Rectal smooth muscle tissue (tissue), 1 donor: ENCODE results near the gene RNF113A.
A peak's percentile ranks its signal among the peaks of the same experiment; 100 is the strongest.
"Not testable (repeated sequence)": the region's sequence is repeated elsewhere in the genome, so short reads cannot be mapped to it uniquely, and the experiment has no call there.

Experiments
- H3K27ac ChIP-seq: one replicate; pipeline ENCODE4 v1.7.0; 2013; ENCODE audit warnings: low read depth, low read length, inconsistent platforms
- H3K27me3 ChIP-seq: one replicate; pipeline ENCODE4 v1.7.0; 2013; ENCODE audit warnings: low read length; ENCODE audit not compliant: control insufficient read depth, insufficient read depth
- H3K36me3 ChIP-seq: one replicate; pipeline ENCODE4 v1.7.0; 2013; ENCODE audit warnings: low read length; ENCODE audit not compliant: control insufficient read depth, insufficient read depth
- H3K4me1 ChIP-seq: one replicate; pipeline ENCODE4 v1.7.0; 2013; ENCODE audit warnings: low read length; ENCODE audit not compliant: control insufficient read depth, insufficient read depth
- H3K4me3 ChIP-seq: one replicate; pipeline ENCODE4 v1.7.0; 2013; ENCODE audit warnings: low read length
- H3K9ac ChIP-seq: one replicate; pipeline ENCODE4 v1.7.0; 2013; ENCODE audit warnings: low read length

RNF113A gene

DNA sequence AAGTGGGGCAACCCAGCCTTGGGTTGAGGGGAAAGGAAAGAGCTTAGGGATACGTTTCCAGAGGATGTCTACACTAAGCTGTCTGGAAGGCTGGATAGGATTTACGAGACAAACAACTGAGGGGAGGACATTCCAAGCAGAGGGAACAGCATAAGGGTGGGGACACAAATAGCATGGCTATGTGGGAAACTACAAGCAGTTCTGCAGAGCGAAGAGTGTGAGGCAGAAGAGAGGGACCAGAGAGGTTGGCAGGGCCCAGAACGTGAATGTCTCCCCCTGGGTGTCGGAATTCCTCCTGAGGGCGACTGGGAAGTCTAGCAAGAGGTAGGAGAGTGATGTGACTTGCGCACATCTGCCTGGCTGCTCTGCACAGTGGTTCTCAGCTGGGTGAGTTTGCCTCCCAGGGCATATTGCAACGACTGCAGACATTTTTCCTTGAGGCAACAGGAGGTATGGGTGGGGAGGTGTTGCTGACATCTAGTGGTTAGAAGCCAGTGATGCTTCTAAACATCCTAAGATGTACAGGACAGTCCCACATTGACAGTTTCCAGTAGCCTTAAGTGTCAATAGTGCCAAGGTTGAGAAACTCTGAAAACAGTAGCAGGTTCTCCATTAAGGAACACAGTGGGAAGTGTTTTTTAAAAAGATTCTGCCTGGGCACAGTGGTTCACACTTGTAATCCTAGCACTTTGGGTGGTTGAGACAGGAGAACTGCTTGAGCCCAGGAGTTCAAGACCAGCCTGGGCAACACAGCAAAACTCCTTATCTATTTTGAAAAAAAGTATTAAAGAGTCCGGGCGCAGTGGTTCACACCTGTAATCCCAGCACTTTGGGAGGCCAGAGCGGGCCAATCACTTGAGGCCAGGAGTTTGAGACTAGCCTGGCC is 9.3 kb upstream of the RNF113A start:
- Histone ChIP-seq H3K36me3 (no peaks in the 10 kb centered on the region), H3K4me1 (no peaks in the 10 kb centered on the region), H3K9ac (no peak overlapping the region), H3K27ac (no peak overlapping the region), H3K27me3 (no peaks in the 10 kb centered on the region), H3K4me3 (no peak overlapping the region)

DNA sequence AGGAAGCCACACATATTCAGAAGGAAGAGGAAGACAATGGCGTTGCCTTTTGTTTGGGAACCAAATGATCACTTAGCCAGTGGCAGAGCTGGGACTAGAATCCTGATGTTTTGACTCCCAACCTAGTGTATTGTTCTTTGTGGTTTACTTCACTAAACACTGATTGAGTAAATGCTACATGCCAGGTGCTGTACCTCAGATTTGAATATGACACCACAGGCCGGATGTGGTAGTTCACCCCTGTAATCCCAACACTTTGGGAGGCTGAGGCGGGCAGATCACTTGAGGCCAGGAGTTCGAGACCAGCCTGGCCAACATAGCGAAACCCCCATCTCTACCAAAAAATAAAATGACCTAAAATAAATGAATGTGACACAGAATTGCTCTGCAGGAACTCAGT is 8.5 kb upstream of the RNF113A start:
- no peak overlapping the region for H3K4me3 ChIP-seq
- no peak overlapping the region for H3K9ac ChIP-seq
- H3K27me3 ChIP-seq = no peaks in the 10 kb centered on the region

DNA sequence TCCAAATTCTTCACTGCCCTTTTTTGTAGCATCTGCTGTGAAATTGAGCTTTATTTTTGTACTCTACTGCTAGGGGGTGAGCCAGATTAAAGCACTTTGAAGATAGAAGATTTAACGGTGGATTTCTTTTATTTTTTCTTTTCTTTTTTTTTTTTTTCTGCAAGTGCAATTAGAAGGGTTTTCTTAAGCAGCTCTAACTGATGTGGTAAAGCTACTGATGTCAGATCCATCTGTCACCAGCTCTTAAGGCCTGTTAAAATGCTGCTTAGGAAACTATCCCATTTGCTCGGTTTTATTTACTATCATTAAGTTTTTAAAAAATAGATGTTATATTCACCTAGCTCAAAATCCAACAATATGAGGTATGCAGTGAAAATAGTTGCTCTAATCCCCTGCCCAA is 7.2 kb upstream of the RNF113A start:
- H3K27ac ChIP-seq = no peak overlapping the region
- H3K4me1 ChIP-seq = no peaks in the 10 kb centered on the region

More for the DNA sequence above, 8.5 kb upstream of the RNF113A start:
- Histone ChIP-seq H3K27ac (no peak overlapping the region), H3K4me1 (no peaks in the 10 kb centered on the region), H3K36me3 (no peaks in the 10 kb centered on the region)

DNA sequence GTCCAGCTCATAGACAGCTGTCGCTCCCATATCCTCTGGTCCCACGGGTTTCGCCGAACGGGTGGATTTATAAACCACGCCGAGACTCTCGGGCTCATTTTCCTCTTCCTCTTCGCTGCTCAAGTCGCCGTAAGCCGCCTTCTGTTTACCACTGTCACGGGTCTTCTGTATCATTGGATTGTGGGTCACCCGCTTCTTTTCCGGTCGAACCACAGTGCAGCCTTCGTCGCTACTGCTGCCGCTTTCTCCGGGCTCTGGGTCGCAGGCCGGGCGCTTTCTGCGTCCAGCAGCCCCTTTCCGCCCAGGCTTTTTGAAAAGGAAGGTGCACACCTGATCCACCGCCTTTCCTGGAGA is 311 bp downstream of the RNF113A start:
- H3K27ac ChIP-seq = peak overlapping the region; percentile 91
- H3K36me3 ChIP-seq = no peaks in the 10 kb centered on the region
- peak overlapping the region; percentile 59 for H3K4me3 ChIP-seq
- peak overlapping the region; percentile 33 for H3K9ac ChIP-seq
- no peaks in the 10 kb centered on the region for H3K27me3 ChIP-seq
- H3K4me1 ChIP-seq = no peaks in the 10 kb centered on the region

More for the DNA sequence above, 7.2 kb upstream of the RNF113A start:
- H3K36me3 ChIP-seq = no peaks in the 10 kb centered on the region
- H3K4me3 ChIP-seq = no peak overlapping the region
- H3K9ac ChIP-seq = no peak overlapping the region
- H3K27me3 ChIP-seq = no peaks in the 10 kb centered on the region

DNA sequence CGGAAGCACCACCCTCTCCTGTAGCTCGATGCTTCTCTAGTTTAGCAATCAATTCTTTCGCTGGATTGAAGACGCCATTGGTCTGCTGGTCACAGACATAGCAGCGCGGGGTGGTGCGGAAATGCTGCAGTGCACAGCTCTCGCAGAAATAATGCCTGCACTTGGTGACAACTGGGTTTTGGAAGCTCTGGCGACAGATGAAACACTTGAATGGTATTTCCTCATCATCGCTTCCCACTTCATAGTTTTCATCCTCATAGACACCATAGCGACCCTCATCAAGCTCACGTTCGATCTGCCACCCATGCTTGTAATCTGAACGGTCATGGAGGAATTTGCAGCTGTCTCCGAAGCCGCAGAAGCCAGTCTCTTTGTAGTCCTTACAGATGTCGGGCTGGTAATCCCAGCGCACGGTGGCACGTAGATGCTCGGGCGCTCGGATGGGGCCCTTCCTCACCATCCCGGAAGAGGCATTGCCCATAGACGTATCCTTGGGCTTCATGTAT is 854 bp downstream of the RNF113A start:
- no peaks in the 10 kb centered on the region for H3K36me3 ChIP-seq
- no peaks in the 10 kb centered on the region for H3K27me3 ChIP-seq
- peak overlapping the region; percentile 59 for H3K4me3 ChIP-seq
- no peaks in the 10 kb centered on the region for H3K4me1 ChIP-seq
- H3K9ac ChIP-seq = peak overlapping the region; percentile 33
- H3K27ac ChIP-seq = peak overlapping the region; percentile 91

DNA sequence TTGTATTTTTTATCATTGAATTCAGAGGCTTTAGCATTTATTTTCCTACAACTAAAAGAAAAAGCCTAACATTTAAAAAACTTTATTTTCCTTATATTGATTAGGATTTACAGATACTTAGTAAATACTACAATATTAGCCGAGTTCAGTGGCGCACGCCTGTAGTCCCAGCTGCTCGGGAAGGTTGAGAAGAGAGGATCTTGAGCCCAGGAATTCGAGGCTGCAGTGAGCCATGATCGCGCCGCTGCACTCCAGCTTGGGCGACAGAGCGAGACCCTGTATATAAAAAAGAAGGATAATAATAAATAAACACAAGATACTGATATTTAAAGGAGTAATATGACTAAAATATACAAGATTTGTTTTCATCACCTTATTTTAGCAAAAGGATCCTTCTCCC is 18.1 kb downstream of the RNF113A start:
- H3K4me1 ChIP-seq = no peaks in the 10 kb centered on the region
- no peaks in the 10 kb centered on the region for H3K36me3 ChIP-seq
- peak overlapping the region; percentile 61 for H3K27ac ChIP-seq
- no peaks in the 10 kb centered on the region for H3K27me3 ChIP-seq
- H3K4me3 ChIP-seq = peak overlapping the region; percentile 52
- H3K9ac ChIP-seq = no peak overlapping the region

DNA sequence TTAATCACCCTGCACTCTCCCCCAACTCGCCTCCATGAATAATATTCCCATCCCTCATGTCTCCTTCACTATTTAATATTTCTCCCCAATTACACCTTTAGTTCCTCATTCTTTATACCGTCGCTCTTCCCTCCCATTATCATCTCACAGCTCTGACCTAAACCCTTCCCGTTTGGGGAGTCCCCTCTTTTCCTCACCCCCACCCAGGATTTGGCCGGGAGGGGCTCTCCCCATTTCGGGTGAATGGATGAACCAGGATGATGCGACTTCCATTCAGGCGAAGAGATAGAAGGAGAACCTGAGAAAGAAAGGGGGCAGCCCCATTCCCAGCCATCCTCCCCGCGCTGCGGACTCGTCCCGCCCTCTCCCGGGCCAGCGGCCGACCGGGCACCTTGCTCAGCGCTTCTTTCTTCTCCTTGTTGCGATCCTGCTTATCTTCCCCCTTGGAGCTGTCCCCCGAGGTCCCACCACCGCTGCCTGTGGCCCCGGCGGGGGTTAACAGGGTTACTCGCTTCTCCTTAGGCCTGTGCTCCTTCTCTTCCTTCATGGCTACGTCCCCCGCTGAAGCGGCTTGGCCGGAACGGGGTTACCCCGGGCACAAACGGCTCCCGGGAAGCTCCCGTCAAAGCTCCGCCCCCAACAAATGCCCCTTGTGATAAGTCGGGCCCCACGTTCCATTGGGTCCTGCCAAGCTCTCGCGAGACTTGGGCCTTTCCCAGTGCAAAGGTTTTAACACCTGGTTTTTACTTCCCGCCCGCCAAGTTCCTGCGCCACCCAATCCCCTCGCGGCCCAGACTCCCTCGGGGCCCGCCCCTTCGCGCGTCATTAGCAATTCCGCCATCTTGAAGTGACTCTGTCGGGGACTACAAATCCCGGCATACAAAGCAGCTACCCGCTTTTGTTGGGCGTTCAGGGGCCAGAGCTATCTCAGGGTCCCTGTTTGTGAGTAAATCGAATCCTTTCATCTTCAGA is 18.9 kb downstream of the RNF113A start, which contains the start of gene UPF3B:
TSS of gene UPF3B (minus strand) at position 582 of the 972 bp plus-strand sequence. CDS start at position 547, 35 bp downstream.
- peak within 1 kb of the TSS; percentile 77 for H3K27ac ChIP-seq
- no peaks in the 10 kb centered on the region for H3K27me3 ChIP-seq
- H3K36me3 ChIP-seq = no peaks in the 10 kb centered on the region
- no peaks in the 10 kb centered on the region for H3K4me1 ChIP-seq
- H3K9ac ChIP-seq = peak within 1 kb of the TSS; percentile 81
- H3K4me3 ChIP-seq = peak within 1 kb of the TSS; percentile 69

DNA sequence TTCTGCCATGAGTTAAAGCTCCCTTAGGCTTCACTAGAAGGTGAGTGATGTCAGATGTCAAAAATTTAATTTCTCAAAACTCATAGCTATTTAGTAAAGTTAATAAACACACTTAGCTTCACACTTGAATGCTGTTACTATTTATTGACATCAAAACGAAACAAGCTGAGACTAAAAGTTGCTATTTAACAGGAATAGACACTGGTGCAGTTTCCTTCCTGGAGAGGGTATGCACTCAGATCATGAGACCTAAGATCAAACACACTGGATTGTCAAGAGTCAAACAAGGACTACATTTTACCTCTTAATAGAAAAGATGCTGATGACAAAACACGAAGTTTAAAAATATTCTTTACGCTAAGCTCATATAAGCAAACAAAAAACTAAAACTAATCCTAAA is 37.6 kb downstream of the RNF113A start:
- Histone ChIP-seq H3K4me3 (no peak overlapping the region), H3K4me1 (no peaks in the 10 kb centered on the region), H3K9ac (no peak overlapping the region), H3K27me3 (no peaks in the 10 kb centered on the region), H3K36me3 (peaks cover 4% of the 10 kb centered on the region), H3K27ac (no peak overlapping the region)

DNA sequence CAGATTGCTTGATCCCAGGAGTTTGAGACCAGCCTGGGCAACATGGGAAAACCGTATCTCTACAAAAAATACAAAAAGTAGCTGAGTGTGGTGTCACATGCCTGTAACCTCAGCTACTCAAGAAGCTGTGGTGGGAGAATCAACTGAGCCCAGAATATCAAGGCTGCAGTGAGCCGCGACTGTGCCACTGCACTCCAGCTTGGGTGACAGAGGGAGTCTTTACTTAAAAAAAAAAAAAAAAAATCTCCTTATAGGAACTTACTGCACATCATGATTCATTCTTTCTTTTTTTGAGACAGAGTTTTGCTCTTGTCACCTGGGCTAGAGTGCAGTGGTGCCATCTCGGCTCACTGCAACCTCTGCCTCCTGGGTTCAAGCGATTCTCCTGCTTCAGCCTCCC is 43.1 kb downstream of the RNF113A start:
- Histone ChIP-seq H3K4me1 (no peaks in the 10 kb centered on the region), H3K27ac (no peak overlapping the region), H3K4me3 (no peak overlapping the region), H3K9ac (no peak overlapping the region), H3K27me3 (no peaks in the 10 kb centered on the region), H3K36me3 (no peaks in the 10 kb centered on the region)

DNA sequence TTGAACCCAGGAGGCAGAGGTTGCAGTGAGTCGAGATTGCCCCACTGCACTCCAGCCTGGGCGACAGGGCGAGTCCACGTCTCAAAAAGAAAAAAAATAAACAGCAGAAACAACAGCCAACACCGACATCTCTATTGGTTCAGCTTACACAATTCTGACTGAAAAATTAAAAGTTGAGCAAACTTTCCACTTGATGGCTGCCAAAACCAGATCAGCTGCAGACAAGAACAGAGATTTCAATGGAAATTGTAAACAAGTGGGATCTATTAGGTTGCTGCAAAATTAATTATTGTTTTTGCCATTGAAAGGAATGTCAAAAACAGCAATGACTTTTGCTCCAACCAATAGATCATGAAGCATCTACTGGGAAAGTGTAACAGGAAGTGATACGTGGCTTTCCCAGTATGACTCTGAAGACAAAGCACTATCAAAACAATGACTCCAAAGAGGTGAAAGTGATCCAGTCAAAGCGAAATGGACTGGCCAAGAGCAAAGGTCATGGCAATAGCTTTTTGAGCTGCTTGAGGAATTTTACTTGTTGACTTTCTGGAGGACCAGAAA is 45.1 kb downstream of the RNF113A start:
- H3K4me3 ChIP-seq = no peak overlapping the region
- H3K4me1 ChIP-seq = no peaks in the 10 kb centered on the region
- no peak overlapping the region for H3K27ac ChIP-seq
- no peaks in the 10 kb centered on the region for H3K36me3 ChIP-seq
- no peak overlapping the region for H3K9ac ChIP-seq
- no peaks in the 10 kb centered on the region for H3K27me3 ChIP-seq

DNA sequence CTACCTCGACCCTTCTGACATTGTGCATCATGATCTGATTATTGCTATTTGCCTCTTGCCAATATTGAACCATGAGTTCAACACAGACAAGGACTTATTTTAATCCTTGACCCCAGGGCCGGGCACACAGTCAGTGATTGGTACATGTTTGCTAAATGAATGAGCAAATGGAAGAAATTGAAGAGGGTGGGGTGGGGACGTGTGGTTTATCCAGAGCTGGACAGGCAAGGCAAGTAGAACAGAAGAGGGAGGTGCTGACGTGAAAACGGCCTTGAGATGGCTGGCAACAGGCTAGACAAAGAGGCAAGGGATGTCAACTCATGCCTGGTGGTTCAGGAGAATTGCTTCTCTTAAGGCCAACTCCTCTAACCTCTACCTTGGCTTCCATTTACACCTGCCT is 47.3 kb downstream of the RNF113A start:
- not testable (repeated sequence) for H3K27ac ChIP-seq, H3K9ac ChIP-seq, H3K4me3 ChIP-seq, H3K27me3 ChIP-seq, H3K36me3 ChIP-seq, H3K4me1 ChIP-seq

DNA sequence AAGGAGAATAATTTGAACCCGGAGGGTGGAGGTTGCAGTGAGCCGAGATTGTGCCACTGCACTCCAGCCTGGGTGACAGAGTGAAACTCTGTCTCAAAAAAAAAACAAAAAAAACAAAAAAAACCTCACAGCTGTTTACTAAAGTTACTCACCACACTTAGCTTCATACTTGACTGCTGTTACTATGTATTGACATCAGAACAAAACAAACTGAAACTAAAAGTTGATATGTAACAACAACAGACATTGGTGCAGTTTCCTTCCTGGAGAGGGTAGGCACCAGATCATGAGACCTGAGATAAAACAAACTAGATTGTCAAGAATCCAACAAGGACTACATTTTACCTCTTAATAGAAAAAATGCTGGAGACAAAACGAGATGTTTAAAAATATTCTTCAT is 49.8 kb downstream of the RNF113A start:
- not testable (repeated sequence) for H3K36me3 ChIP-seq, H3K4me3 ChIP-seq, H3K27ac ChIP-seq, H3K4me1 ChIP-seq, H3K9ac ChIP-seq, H3K27me3 ChIP-seq
